B cell (primary cell): ENCODE data around the gene UBASH3B. TPM values are rescaled to one million over a fixed set of nuclear protein-coding genes. Genes with fewer than 3 reads are reported as not detected.

ENCODE experiments used
- ATAC-seq: fragments of 200-7000 bp; cut with Tn5 transposase; one replicate; pipeline ENCODE4 v1.10.0; 2021; ENCODE audit warnings: low read depth, mild to moderate bottlenecking, moderate number of reproducible peaks, moderate library complexity
- CTCF ChIA-PET: fragments of 350-600 bp; sonication (Branson Sonifier 250); formaldehyde crosslinking; loops from one replicate; lab custom pipeline; 2021; ENCODE audit warnings: antibody characterized with exemption, inconsistent platforms; lab: Charles Lee
- POLR2A ChIA-PET: fragments of 350-600 bp; sonication (Branson Sonifier 250); formaldehyde crosslinking; loops from one replicate; lab custom pipeline; 2021; ENCODE audit warnings: antibody characterized with exemption; lab: Charles Lee
- DNase-seq: peaks from one replicate; pipeline ENCODE4 v3.0.0; 2013
- H2AFZ ChIP-seq: 2 replicates; pipeline ENCODE4 v1.6.1; 2012; ENCODE audit warnings: mild to moderate bottlenecking, low read depth, low read length; ENCODE audit not compliant: insufficient read depth, poor library complexity, severe bottlenecking
- H3K27ac ChIP-seq, 2 donors: 1 replicate in 1 of 2; 2 replicates in 1 of 2; pipeline ENCODE4 v1.5.1; 2012 to 2013; ENCODE audit warnings: low read length in 2 of 2, mild to moderate bottlenecking in 2 of 2, moderate library complexity in 1 of 2
- H3K27me3 ChIP-seq, 4 experiments: fragments of 200-600 bp in 1 of 4; sonication (generic) in 1 of 4; replicated peaks in 1 of 4; 1 replicate in 2 of 4; 2 replicates in 2 of 4; pipeline versions ENCODE4 v1.6.1 to v1.7.0; 2013 to 2016; ENCODE audit warnings: low read length in 3 of 4, mild to moderate bottlenecking in 2 of 4, mixed read lengths in 1 of 4, moderate library complexity in 1 of 4; ENCODE audit not compliant: insufficient read depth in 4 of 4, control insufficient read depth in 3 of 4; ENCODE audit errors: control extremely low read depth in 1 of 4
- H3K36me3 ChIP-seq, 2 experiments: replicated peaks in 1 of 2; 1 replicate in 1 of 2; 2 replicates in 1 of 2; pipeline versions ENCODE4 v1.6.1 to v1.7.1; 2013; ENCODE audit warnings: low read length in 1 of 2; ENCODE audit not compliant: insufficient read depth in 2 of 2, control insufficient read depth in 1 of 2; ENCODE audit errors: control extremely low read depth in 1 of 2, extremely low read depth in 1 of 2
- H3K4me1 ChIP-seq, 2 donors: fragments of 200-600 bp in 1 of 2; sonication (generic) in 1 of 2; 1 replicate in 1 of 2; 2 replicates in 1 of 2; pipeline versions ENCODE4 v1.5.1 to v1.6.1; 2013 to 2017; ENCODE audit warnings: low read length in 2 of 2; ENCODE audit not compliant: control insufficient read depth in 2 of 2, insufficient read depth in 2 of 2
- H3K4me2 ChIP-seq: replicated peaks from 2 replicates; pipeline ENCODE3; 2012; ENCODE audit warnings: mild to moderate bottlenecking, low read depth, low read length; ENCODE audit not compliant: poor library complexity, severe bottlenecking
- H3K4me3 ChIP-seq, 5 experiments: fragments of 200-600 bp in 1 of 5; sonication (generic) in 1 of 5; 1 replicate in 3 of 5; 2 replicates in 2 of 5; pipeline versions ENCODE4 v1.5.1 to v1.7.0; 2011 to 2016; ENCODE audit warnings: low read length in 4 of 5, mild to moderate bottlenecking in 4 of 5, low read depth in 2 of 5, control low read depth in 1 of 5, moderate library complexity in 1 of 5; ENCODE audit not compliant: insufficient read depth in 1 of 5; ENCODE audit errors: control extremely low read depth in 1 of 5, extremely low read depth in 1 of 5
- H3K79me2 ChIP-seq: fragments of 200-600 bp; sonication (generic); one replicate; pipeline ENCODE4 v1.6.0; 2016; ENCODE audit warnings: low read length; ENCODE audit not compliant: control insufficient read depth, insufficient read depth
- H3K9ac ChIP-seq: fragments of 200-600 bp; sonication (generic); 2 replicates; pipeline ENCODE4 v1.6.1; 2017; ENCODE audit warnings: mild to moderate bottlenecking, low read length, moderate library complexity
- H3K9me3 ChIP-seq, 3 donors: one replicate each; pipeline versions ENCODE4 v1.6.1 to v1.7.1; 2013; ENCODE audit warnings: low read length in 2 of 3; ENCODE audit not compliant: control insufficient read depth in 2 of 3, insufficient read depth in 1 of 3; ENCODE audit errors: control extremely low read depth in 1 of 3
- H4K20me1 ChIP-seq: 2 replicates; pipeline ENCODE4 v1.6.0; 2012; ENCODE audit warnings: mild to moderate bottlenecking, low read length; ENCODE audit not compliant: insufficient read depth, control insufficient read depth, poor library complexity, severe bottlenecking
- H3K27ac Mint-ChIP-seq: one replicate; pipeline ENCODE4 v1.8.0; 2021; ENCODE audit warnings: mixed read lengths
- H3K27me3 Mint-ChIP-seq: one replicate; pipeline ENCODE4 v1.8.0; 2021; ENCODE audit warnings: mixed read lengths
- H3K4me1 Mint-ChIP-seq: one replicate; pipeline ENCODE4 v1.8.0; 2021; ENCODE audit warnings: mixed read lengths
- H3K4me3 Mint-ChIP-seq: one replicate; pipeline ENCODE4 v1.8.0; 2021; ENCODE audit warnings: mixed read lengths
- H3K9me3 Mint-ChIP-seq: one replicate; pipeline ENCODE4 v1.8.0; 2022; ENCODE audit warnings: mixed read lengths; ENCODE audit not compliant: insufficient read depth
- EZH2 ChIP-seq: IDR thresholded peaks from 2 replicates; pipeline ENCODE4 v1.6.1; 2012; ENCODE audit warnings: borderline replicate concordance, low read depth, mild to moderate bottlenecking, moderate library complexity, low read length; ENCODE audit not compliant: insufficient read depth, poor library complexity, severe bottlenecking
- WGBS: methylation state at CpG from one replicate; pipeline ENCODE4 v1.1.5; 2013; ENCODE audit warnings: missing lambda C conversion rate; ENCODE audit not compliant: insufficient coverage; 5-methylcytosine and 5-hydroxymethylcytosine counted together
- intact Hi-C: fragments of 100-400 bp; cut with micrococcal nuclease; formaldehyde crosslinking; loops from one replicate; pipeline ENCODE4 v1.10.0; 2022
- polyA plus RNA-seq: library from polyadenylated mRNA; depleted of rRNA; stranded (reverse); fragments of >200 nt; gene quantifications from 2 replicates; pipeline ENCODE4 v1.2.3, GENCODE V29; 2012
- total RNA-seq, 2 donors: library from RNA; stranded (reverse); fragments of 120-200 nt in 1 of 2; gene quantifications; 1 replicate in 1 of 2; 2 replicates in 1 of 2; pipeline versions ENCODE4 v1.2.3 to v1.2.4, GENCODE V29; 2013 to 2022
- TF ChIP-seq, protein P1 (sequence below): fragments of 200-600 bp; IDR thresholded peaks from one replicate; pipeline ENCODE4 v1.8.0; 2022; ENCODE audit warnings: antibody characterized with exemption, mild to moderate bottlenecking

UBASH3B gene
- total and polyA plus RNA-seq, 2 donors (not counting 1 experiment from before 2014, with no cell fraction given), result 2.3 to 3.6 TPM

DNA sequence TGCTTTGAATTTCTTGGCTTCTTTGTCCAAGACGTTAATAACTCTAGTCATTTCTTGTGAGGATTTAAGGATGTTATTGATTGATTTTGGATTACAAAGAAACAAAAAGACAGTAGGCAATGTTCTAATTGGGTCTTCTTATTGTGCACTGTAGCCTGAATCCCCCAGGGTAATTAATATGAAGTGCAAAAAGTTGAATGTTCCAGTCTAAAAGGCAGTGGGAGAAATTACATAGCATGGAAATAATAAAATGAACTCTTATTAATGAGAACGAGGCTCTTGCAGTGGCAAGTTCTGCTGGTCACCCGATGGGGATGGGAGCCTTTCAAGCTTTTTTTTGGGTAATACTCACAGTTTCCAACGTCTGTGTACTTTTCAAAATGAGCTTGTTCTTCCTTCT lies 45.6 kb downstream of the UBASH3B start:
- intact Hi-C loops, result no loop called here
- ChIA-PET CTCF (interaction anchor here (0.9 kb wide), 1 partner anchor 55 kb away, joined by 4 read pairs; no protein-coding TSS in a partner anchor), POLR2A (no interaction called here)
- Mint-ChIP-seq H3K4me1 (peaks cover 52% of the 10 kb centered on the region), H3K4me3 (peak overlapping the region; percentile 15), H3K27me3 (no peaks in the 10 kb centered on the region), H3K9me3 (no peaks in the 10 kb centered on the region), H3K27ac (no peak overlapping the region)
- peaks cover 43% of the 10 kb centered on the region in 2 donors for H3K4me1 ChIP-seq
- no peak overlapping the region for H3K4me3 ChIP-seq
- 8% methylated on average over 3 of the region's 4 CpGs for WGBS
- DNase-seq (no peak), ATAC-seq (no peak)
- no peak overlapping the region for H2AFZ ChIP-seq
- no peak overlapping the region for H3K27ac ChIP-seq
- H4K20me1 ChIP-seq, result no peaks in the 10 kb centered on the region
- peaks cover 14% of the 10 kb centered on the region for H3K79me2 ChIP-seq
- no peak overlapping the region for H3K9ac ChIP-seq
- TF ChIP-seq, protein P1, sequence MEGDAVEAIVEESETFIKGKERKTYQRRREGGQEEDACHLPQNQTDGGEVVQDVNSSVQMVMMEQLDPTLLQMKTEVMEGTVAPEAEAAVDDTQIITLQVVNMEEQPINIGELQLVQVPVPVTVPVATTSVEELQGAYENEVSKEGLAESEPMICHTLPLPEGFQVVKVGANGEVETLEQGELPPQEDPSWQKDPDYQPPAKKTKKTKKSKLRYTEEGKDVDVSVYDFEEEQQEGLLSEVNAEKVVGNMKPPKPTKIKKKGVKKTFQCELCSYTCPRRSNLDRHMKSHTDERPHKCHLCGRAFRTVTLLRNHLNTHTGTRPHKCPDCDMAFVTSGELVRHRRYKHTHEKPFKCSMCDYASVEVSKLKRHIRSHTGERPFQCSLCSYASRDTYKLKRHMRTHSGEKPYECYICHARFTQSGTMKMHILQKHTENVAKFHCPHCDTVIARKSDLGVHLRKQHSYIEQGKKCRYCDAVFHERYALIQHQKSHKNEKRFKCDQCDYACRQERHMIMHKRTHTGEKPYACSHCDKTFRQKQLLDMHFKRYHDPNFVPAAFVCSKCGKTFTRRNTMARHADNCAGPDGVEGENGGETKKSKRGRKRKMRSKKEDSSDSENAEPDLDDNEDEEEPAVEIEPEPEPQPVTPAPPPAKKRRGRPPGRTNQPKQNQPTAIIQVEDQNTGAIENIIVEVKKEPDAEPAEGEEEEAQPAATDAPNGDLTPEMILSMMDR, result no peak
- TF ChIP-seq EZH2, result no peak
- H3K36me3 ChIP-seq, result no peaks in the 10 kb centered on the region
- H3K9me3 ChIP-seq, result no peaks in the 10 kb centered on the region
- H3K4me2 ChIP-seq, result peak overlapping the region; percentile 4
- H3K27me3 ChIP-seq, result no peaks in the 10 kb centered on the region

DNA sequence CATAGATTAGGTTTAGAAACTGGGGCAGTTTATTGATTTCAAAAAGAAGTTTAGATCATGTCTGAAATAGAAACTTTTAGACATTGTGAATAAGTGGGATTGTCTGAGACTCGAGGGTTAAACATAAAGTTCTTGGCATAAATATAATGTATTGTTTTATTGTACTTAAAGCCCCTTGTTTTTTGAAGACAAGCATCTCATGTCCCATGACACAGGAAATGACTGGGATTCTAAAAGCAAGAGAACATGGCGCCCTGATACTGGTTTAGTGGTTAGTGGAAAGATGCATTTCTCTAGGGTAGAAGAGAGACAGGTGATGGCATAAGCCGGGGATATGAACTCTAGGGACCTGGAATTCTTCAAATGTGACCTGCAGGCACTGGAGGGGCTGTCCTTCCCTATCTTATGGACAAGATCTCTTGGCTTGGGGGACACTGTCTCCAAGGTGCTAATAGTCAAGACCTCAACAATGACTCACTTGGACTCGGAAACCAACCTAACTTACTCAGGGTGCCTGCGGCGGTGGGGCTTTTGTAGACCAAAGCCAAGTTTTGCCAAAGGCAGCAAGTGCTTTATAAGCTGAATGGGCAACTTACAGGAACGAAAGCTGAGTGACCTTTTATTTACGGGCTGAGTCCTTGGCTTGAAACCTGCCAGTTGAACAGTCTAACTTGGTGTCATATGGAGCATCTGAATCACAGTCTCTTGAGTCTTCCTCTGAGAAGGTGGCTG lies 48.2 kb downstream of the UBASH3B start:
- H3K4me1 ChIP-seq, result peaks cover 21 to 24% of the 10 kb centered on the region in 2 donors
- intact Hi-C loops, result no loop called here
- Mint-ChIP-seq H3K27ac (no peak overlapping the region), H3K9me3 (no peaks in the 10 kb centered on the region), H3K4me1 (peaks cover 31% of the 10 kb centered on the region), H3K4me3 (no peak overlapping the region), H3K27me3 (no peaks in the 10 kb centered on the region)
- ATAC-seq (no peak), DNase-seq (no peak)
- no peak overlapping the region for H3K4me3 ChIP-seq
- H3K79me2 ChIP-seq, result peaks cover 10% of the 10 kb centered on the region
- no peak for TF ChIP-seq EZH2
- H3K27me3 ChIP-seq, result no peaks in the 10 kb centered on the region
- H3K4me2 ChIP-seq, result no peak overlapping the region
- H3K9me3 ChIP-seq, result no peaks in the 10 kb centered on the region
- ChIA-PET CTCF (no interaction called here), POLR2A (no interaction called here)
- H4K20me1 ChIP-seq, result no peaks in the 10 kb centered on the region
- no peak overlapping the region for H3K27ac ChIP-seq
- no peak overlapping the region for H2AFZ ChIP-seq
- WGBS, result 95% methylated on average over 7 of the region's 8 CpGs
- no peak overlapping the region for H3K9ac ChIP-seq
- H3K36me3 ChIP-seq, result no peaks in the 10 kb centered on the region
